ENCODE data around the gene ARID3A.
"Not testable (repeated sequence)": the region's sequence is repeated elsewhere in the genome, so short reads cannot be mapped to it uniquely, and the experiment has no call there.

The ARID3A gene

DNA sequence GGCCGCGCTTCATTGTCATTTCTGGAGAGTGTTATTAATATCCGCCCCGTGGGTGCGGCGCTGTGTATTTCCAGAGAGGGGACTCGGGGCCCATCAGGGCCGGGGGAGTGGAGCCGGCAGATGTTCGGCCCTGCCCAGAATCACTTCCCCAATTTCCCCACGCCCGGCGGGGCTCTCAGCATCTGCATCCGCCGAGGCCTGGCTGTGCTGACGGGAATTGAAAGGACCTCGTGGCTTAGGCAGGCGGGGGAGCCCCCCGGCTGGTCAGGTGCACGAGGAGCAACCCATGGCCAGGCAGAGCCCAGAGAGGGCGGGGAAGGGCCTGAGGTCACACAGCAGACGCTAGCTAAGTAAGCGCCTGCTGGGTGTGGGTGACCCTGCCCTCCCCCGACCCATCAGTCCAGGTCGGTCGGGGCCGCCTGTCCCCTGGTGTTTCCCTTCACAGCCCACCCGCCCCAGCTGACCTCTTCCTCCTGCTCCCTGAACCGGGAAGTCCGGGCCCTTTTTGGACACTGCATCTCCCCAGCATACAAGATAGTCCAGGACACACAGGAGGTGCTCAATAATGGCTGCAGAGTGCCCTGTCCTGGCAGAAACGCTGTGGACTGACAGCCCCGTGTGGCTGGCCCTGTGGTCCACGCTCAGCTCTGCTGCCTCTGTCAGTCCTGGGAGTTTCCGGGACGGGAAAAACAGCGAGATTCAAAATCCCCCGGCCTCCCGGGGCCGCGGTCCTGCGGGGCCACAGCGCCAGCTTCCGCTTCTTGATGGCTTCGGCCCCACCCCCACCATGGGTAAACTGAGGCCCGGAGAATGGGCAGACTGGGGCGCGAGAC, 22.1 kb downstream of the ARID3A start:
- DNase-seq, result peak; percentile 38

DNA sequence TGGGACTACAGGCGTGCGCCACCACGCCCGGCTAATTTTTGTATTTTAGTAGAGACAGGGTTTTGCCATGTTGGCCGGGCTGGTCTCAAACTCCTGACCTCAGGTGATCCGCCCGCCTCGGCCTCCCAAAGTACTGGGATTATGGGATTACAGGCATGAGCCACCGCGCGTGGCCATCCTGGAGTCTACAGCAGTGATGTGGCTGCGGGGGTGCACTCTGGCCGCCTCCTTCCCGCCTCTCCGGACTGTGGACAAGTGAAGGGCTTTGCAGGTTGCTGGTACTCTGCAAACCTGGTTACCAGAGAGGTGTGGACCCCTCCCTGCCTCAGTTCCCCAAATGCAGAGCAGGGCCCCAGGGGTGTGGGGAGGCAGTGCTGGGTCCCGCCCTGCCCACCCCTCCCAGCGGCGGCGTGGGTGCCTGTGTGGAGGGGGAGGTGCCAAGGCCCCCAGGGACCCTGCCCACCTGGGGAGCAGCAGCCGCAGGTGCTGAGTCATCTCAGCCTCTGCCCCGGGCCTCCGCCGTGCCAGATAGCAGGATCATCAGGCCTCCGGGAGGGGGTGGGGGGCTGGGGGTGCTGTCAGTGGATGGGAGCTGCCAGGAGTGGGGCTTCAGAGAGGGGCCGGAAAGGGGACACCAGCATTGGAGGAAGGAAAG, 23.1 kb downstream of the ARID3A start:
- no peak for DNase-seq

DNA sequence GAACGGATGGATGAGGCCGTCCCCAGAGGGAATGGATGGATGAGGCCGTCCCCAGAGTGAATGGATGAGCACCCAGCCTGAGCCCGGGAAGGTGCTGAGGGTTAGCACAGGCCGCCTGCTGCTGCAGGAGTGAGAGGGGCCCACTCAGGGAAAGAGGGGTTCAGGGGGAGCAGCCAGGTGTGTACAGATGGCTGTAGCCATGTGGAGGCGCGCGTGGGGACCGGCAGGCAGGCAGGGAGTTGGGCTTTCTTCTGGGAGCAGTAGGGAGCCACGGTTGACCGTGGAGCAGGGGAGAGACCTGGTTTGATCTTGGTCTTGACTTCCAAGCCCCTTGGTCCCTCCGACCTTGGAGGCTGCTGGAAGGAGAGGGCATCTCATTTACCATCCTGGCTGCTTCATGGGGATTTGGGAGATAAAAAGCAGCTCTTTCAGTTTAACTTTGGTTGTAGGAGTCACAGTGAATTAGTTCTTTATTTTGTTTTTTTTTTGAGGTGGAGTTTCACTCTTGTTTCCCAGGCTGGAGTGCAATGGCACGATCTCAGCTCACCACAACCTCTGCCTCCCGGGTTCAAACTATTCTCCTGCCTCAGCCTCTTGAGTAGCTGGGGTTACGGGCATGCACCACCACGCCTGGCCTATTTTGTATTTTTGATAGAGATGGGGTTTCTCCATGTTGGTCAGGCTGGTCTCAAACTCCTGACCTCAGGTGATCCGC, 24.7 kb downstream of the ARID3A start:
- no peak for DNase-seq

DNA sequence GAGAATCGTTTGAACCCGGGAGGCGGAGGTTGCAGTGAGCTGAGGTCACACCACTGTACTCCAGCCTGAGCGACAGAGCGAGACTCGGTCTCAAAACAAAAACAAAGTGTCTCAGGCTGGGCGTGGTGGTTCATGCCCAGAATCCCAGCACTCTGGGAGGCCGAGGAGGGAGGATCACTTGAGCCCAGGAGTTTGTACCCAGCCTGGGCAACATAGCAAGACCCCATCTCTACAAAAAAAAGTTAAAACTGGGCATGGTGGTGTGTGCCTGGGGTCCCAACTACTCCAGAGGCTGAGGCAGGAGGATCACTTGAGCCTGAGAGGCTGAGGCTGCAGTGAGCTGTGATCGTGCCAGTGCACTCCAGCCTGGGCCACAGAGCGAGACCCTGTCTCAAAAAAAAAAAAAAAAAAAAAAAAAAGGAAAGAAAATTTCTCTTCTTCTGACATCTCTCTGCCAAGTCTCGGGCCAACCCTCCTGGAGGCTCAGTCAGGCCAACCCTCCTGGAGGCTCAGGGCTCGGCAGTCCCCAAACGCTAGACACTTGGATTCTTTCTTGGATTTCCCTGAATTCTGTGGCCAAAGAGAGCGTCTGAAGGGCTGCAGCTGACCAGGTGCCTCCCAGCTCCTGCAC, 26.3 kb downstream of the ARID3A start:
- DNase-seq, result no peak

GRCh38 chr19:952680-953444, 27.0 kb downstream of the ARID3A start:
- DNase-seq, result peak; percentile 22

DNA sequence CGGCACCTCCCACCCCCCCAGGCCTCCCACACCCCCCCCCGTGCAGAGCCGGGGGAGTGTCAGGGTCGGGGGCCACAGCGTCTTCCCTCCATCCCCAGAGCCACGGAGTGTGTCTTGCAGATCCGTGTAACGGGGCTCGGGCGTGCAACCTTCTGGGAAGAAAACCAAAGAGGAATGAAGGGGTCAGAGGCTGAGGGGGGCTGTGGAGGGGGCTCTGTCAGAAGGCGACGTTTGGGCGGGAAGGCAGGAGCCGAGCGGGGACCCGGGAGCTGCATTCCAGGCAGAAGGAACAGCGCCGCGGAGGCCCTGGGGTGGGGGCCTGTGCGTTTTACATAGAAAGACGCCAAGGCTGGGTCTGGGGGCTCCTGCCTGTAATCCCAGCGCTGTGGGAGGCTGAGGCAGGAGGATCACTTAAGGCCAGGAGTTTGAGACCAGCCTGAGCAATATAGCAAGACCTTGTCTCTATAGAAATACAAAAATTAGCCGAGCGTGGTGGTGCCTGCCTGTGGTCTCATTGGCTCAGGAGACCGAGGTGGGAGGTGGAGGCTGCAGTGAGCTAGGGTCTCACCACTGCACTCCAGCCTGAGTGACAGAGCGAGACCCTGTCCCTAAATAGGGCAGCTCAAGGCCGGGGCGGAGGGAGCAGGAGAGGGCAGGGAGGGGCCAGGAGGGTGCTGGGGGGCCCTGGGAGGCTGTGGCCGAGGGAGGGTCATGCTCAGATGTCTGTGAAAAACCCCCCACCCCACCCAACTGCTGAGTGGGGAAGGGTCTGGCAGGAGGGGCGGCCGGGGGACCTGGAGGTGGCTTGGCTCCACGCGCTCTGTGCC, 27.8 kb downstream of the ARID3A start:
- DNase-seq, result no peak

DNA sequence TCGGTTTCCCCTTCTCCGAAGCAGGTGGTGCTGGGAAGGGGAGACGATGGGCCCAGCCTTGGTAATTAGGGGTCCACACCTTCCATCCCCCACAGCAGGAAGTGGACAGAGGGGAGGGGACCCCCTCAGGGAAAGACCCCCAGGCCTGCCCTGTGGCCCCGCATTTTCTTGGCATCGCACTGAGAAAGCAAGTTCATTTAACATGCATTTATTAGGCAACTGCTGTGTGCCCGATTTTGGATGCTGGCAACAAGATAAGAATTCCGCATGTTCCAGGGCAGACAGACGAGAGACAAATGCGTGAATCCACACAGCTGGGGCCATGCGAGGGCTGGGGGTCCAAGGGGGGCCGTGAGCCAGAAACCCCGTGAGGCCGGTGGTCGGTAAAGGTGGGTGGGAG, 28.4 kb downstream of the ARID3A start:
- no peak for DNase-seq

- DNase-seq, result no peak
These were observed 29.0 kb downstream of the ARID3A start for GRCh38 chr19:954672-955494.

- no peak for DNase-seq
These were observed 30.2 kb downstream of the ARID3A start for GRCh38 chr19:955803-956765.

DNA sequence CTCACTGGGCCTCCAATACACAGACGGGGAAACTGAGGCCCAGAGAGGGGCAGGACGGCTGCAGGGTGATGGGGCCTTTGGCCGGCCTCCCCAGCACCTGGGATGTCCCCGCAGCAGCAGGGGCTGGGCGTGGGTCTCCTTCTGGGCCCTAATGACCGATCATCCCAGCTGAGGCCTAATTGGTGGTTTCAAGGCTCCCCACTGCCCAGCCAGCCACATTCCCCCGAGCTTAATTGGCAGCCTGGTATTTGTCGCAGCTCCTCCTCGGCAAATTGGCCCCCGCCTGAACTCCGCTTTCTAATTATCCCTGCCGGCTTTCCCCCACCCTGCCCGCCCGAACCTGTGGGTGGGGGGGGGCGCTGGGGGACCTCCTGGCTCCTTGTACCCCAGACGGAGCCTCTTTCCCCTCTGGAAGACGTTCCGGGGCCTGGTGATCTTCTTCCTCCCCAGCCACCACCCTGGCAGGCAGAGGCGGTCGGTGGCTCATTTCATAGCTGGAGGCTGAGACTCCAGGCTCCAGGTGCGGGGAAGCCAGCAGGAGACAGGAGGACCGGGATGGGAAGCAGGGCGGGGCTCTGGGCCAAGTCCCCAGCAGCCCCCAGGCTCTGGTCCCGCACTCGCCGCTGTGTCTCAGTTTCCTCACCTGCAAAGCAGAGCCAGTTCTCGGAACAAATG, 31.1 kb downstream of the ARID3A start:
- DNase-seq, result no peak

- not testable (repeated sequence) for DNase-seq
These were observed 31.7 kb downstream of the ARID3A start for GRCh38 chr19:957578-957977.

DNA sequence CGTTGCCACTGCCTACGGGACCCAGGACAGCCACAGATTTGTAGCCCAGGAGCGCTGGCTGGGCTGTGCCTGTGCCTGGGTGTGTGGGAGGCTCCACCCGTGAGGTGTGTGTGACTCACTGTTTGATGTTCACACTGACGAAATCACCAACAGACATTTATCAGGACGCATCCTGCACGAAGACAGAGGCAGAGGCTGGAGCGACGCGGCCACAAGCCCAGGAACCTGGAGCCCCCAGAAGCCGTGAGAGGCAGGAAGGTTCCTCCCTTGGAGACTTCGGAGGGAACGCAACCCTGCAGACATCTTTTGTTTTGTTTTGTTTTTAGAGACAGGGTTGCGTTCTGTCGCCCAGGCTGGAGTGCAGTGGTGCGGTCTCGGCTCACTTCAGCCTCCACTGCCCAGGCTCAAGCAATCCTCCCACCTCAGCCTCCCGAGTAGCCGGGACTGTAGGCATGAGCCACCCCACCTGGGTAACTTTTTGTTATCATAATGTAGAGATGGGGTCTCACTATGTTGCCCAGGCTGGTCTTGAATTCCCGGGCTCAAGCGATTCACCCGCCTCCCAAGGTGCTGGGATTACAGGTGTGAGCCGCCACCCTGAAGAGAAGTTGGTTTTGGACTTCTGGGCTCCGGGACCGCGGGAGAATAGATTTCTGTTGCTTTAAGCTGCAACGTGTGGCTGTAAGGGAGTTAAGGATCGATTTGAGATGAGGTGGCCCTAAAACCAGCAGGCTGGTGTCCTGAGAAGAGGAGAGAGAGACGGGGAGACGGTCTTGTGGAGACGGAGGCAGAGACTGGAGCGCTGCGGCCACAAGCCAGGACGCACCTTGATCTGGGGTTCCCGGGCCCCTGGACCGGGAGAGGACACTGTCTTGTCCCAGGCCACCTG, 33.4 kb downstream of the ARID3A start:
- DNase-seq, result no peak

DNA sequence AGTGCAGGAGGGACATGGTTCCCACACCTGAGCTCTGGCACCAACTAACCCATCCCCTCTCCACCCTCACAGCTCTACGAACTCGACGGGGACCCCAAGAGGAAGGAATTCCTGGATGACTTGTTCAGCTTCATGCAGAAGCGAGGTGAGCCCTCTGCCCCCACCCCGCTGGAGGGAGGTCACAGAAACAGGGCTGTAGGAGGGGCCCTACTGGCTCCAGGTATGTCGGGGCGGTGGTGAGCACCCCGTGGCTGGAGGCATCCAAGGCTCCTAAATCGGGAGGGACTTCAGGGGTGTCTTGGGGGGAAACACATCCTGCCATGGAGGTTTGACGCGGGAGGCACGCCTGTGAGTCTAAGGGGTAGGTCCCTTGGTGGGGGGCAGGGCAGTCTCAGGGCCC, 34.2 kb downstream of the ARID3A start:
- DNase-seq, result no peak

DNA sequence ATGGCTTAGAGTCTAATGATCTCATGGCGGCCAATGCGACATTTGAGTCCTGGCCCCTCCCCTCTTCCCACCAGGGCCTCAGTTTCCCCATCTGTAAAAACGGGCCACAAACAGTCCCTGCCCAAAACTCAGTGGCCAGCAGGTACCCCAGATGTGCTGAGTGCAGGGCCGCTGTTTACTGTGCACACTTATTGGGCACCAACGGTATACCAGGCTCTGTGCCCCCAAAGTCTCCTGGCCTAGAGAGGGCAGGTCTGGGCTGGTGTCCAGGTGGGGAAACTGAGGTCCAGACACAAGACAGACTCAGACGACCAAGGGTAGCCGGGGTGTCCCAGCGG, 34.7 kb downstream of the ARID3A start:
- DNase-seq, result no peak

- no peak for DNase-seq
These were observed 36.2 kb downstream of the ARID3A start for GRCh38 chr19:961866-962620.

- no peak for DNase-seq
These were observed 37.0 kb downstream of the ARID3A start for GRCh38 chr19:962683-963400.
